KMS-11 (cell line): ENCODE results near the gene JAM3.
"Not testable (repeated sequence)": the region's sequence is repeated elsewhere in the genome, so short reads cannot be mapped to it uniquely, and the experiment has no call there.

Experiments used
- H2AFZ ChIP-seq: fragments of 200-600 bp; sonication (generic); 2 replicates; pipeline ENCODE4 v1.6.1; 2016; ENCODE audit warnings: antibody characterized with exemption, mixed run types, low read depth
- H3K27ac ChIP-seq: fragments of 200-600 bp; sonication (generic); 2 replicates; pipeline ENCODE4 v1.6.1; 2016; ENCODE audit warnings: mild to moderate bottlenecking, mixed run types
- H3K27me3 ChIP-seq: fragments of 200-600 bp; sonication (generic); 2 replicates; pipeline ENCODE4 v1.6.1; 2017; ENCODE audit warnings: mild to moderate bottlenecking, low read depth, mixed run types, moderate library complexity; ENCODE audit not compliant: insufficient read depth
- H3K36me3 ChIP-seq: fragments of 200-600 bp; sonication (generic); 2 replicates; pipeline ENCODE4 v1.6.1; 2017; ENCODE audit warnings: mild to moderate bottlenecking, mixed run types; ENCODE audit not compliant: insufficient read depth
- H3K4me1 ChIP-seq: fragments of 200-600 bp; sonication (generic); 2 replicates; pipeline ENCODE4 v1.6.1; 2016; ENCODE audit warnings: mild to moderate bottlenecking, low read depth, mixed run types; ENCODE audit not compliant: poor library complexity, severe bottlenecking
- H3K4me2 ChIP-seq: fragments of 200-600 bp; sonication (generic); 2 replicates; pipeline ENCODE4 v1.7.0; 2016; ENCODE audit warnings: mild to moderate bottlenecking, mixed run types
- H3K4me3 ChIP-seq: fragments of 200-600 bp; sonication (generic); IDR thresholded peaks from 2 replicates; pipeline ENCODE4 v1.6.1; 2017; ENCODE audit warnings: low read depth, low read length, mixed read lengths; ENCODE audit not compliant: insufficient read depth
- H3K79me2 ChIP-seq: fragments of 200-600 bp; sonication (generic); 2 replicates; pipeline ENCODE4 v1.6.1; 2016; ENCODE audit warnings: low read depth, mixed run types; ENCODE audit not compliant: insufficient read depth
- H3K9ac ChIP-seq: fragments of 200-600 bp; sonication (generic); 2 replicates; pipeline ENCODE4 v1.6.1; 2016; ENCODE audit warnings: mild to moderate bottlenecking, mixed run types
- H4K20me1 ChIP-seq: fragments of 200-600 bp; sonication (generic); 2 replicates; pipeline ENCODE4 v1.6.1; 2016; ENCODE audit warnings: mild to moderate bottlenecking, mixed run types; ENCODE audit not compliant: insufficient read depth
- TF ChIP-seq, protein P1 (sequence below): fragments of 200-600 bp; sonication (generic); conservative IDR thresholded peaks from 2 replicates; pipeline ENCODE4 v1.6.1; 2017; ENCODE audit warnings: low read depth, mild to moderate bottlenecking, antibody characterized with exemption, low read length, moderate library complexity, mixed read lengths

The JAM3 gene

GRCh38 chr11:134082990-134083389, 14.1 kb downstream of the JAM3 start:
- Histone ChIP-seq H2AFZ (no peak overlapping the region), H3K79me2 (no peaks in the 10 kb centered on the region), H4K20me1 (no peaks in the 10 kb centered on the region), H3K9ac (no peak overlapping the region), H3K4me2 (no peak overlapping the region), H3K27ac (no peak overlapping the region), H3K36me3 (no peaks in the 10 kb centered on the region), H3K4me3 (no peak overlapping the region), H3K27me3 (no peaks in the 10 kb centered on the region), H3K4me1 (no peaks in the 10 kb centered on the region)
- TF ChIP-seq, protein P1, sequence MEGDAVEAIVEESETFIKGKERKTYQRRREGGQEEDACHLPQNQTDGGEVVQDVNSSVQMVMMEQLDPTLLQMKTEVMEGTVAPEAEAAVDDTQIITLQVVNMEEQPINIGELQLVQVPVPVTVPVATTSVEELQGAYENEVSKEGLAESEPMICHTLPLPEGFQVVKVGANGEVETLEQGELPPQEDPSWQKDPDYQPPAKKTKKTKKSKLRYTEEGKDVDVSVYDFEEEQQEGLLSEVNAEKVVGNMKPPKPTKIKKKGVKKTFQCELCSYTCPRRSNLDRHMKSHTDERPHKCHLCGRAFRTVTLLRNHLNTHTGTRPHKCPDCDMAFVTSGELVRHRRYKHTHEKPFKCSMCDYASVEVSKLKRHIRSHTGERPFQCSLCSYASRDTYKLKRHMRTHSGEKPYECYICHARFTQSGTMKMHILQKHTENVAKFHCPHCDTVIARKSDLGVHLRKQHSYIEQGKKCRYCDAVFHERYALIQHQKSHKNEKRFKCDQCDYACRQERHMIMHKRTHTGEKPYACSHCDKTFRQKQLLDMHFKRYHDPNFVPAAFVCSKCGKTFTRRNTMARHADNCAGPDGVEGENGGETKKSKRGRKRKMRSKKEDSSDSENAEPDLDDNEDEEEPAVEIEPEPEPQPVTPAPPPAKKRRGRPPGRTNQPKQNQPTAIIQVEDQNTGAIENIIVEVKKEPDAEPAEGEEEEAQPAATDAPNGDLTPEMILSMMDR, result no peak

- no peaks in the 10 kb centered on the region for H3K79me2 ChIP-seq
- TF ChIP-seq, protein P1, result no peak
Observed at GRCh38 chr11:134086376-134086775, 17.5 kb downstream of the JAM3 start.

DNA sequence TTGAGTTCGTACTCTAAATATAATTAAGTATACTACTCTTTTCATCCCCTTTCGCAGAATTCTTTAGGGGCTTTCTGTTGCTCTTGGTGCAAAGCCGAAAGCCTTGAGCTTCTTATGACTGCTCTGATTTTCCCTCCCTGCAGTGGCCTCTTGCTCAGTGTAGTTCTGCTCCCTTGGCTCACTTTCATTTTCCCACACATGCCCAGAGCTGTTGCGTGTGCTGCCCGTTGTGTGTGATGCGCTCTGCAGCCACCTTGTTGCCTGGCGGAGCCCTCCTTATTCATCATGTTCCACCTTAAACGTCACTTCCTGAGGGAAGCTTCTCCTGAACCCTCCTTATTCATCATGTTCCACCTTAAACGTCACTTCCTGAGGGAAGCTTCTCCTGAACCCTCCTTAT, 23.1 kb downstream of the JAM3 start:
- not testable (repeated sequence) for H3K4me2 ChIP-seq, H2AFZ ChIP-seq, H3K4me3 ChIP-seq, H3K4me1 ChIP-seq, H3K36me3 ChIP-seq, H3K27ac ChIP-seq, H4K20me1 ChIP-seq, H3K79me2 ChIP-seq, H3K27me3 ChIP-seq, H3K9ac ChIP-seq

More at GRCh38 chr11:134086376-134086775, 17.5 kb downstream of the JAM3 start:
- H3K4me3 ChIP-seq, result no peak overlapping the region
- H3K27ac ChIP-seq, result no peak overlapping the region
- H3K4me2 ChIP-seq, result no peak overlapping the region
- no peak overlapping the region for H2AFZ ChIP-seq
- no peaks in the 10 kb centered on the region for H4K20me1 ChIP-seq
- H3K4me1 ChIP-seq, result no peaks in the 10 kb centered on the region
- no peaks in the 10 kb centered on the region for H3K27me3 ChIP-seq
- H3K9ac ChIP-seq, result no peak overlapping the region
- H3K36me3 ChIP-seq, result no peaks in the 10 kb centered on the region

DNA sequence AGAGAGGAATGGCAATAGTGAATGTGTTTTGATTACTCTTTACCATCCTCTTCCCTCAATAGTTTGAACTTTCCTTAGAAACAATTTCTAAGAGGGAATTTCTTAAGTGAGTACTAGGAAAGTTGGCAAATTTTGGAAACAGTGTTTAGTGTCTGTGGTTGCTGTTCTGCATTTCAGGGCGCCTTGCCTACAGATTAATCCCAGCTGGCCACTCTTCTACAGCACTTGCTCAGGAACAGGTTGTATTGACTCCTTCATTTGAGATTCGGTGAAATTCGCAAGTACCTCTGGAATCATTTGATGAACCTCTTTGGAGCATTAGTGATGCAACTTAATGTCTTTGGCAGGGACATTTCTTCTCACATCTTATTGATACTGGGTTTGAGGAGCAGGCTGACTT, 28.3 kb downstream of the JAM3 start:
- Histone ChIP-seq H2AFZ (no peak overlapping the region), H3K27ac (no peak overlapping the region), H3K4me3 (no peak overlapping the region), H3K9ac (no peak overlapping the region), H3K4me1 (no peaks in the 10 kb centered on the region), H3K36me3 (no peaks in the 10 kb centered on the region), H3K27me3 (no peaks in the 10 kb centered on the region), H3K79me2 (no peaks in the 10 kb centered on the region), H3K4me2 (no peak overlapping the region), H4K20me1 (no peaks in the 10 kb centered on the region)
- TF ChIP-seq, protein P1, result no peak

- Histone ChIP-seq H3K4me2 (no peak overlapping the region), H2AFZ (no peak overlapping the region), H3K79me2 (no peaks in the 10 kb centered on the region), H3K9ac (no peak overlapping the region), H4K20me1 (no peaks in the 10 kb centered on the region), H3K4me3 (no peak overlapping the region), H3K4me1 (no peaks in the 10 kb centered on the region), H3K27ac (no peak overlapping the region), H3K27me3 (no peaks in the 10 kb centered on the region), H3K36me3 (no peaks in the 10 kb centered on the region)
- TF ChIP-seq, protein P1, result 0 out of 2 replicates have a peak, but pooled peaks have one; percentile 18
Observed at GRCh38 chr11:134098566-134099184, 29.8 kb downstream of the JAM3 start.
